Neutrophil (primary cell): ENCODE results near the gene MAIP1.

Experiments
- H3K27ac ChIP-seq: fragments of 200-600 bp; sonication (generic); 2 replicates; pipeline ENCODE4 v1.5.1; 2016; ENCODE audit warnings: mild to moderate bottlenecking, moderate library complexity
- H3K27me3 ChIP-seq: fragments of 200-600 bp; sonication (generic); 2 replicates; pipeline ENCODE4 v1.6.0; 2016; ENCODE audit warnings: mild to moderate bottlenecking
- H3K36me3 ChIP-seq: fragments of 200-600 bp; sonication (generic); 2 replicates; pipeline ENCODE4 v1.5.1; 2017
- H3K4me1 ChIP-seq, 2 experiments: fragments of 200-600 bp in 1 of 2; sonication (generic) in 1 of 2; 1 replicate in 1 of 2; 2 replicates in 1 of 2; pipeline versions ENCODE4 v1.5.1 to v1.6.1; 2013 to 2016; ENCODE audit warnings: low read depth in 1 of 2, low read length in 1 of 2, mild to moderate bottlenecking in 1 of 2, moderate library complexity in 1 of 2; ENCODE audit not compliant: control insufficient read depth in 1 of 2, insufficient read depth in 1 of 2
- H3K4me3 ChIP-seq, 2 experiments: fragments of 200-600 bp in 1 of 2; sonication (generic) in 1 of 2; 1 replicate in 1 of 2; 2 replicates in 1 of 2; pipeline ENCODE4 v1.5.1; 2013 to 2016; ENCODE audit warnings: low read depth in 1 of 2, low read length in 1 of 2, mild to moderate bottlenecking in 1 of 2, moderate library complexity in 1 of 2
- H3K9me3 ChIP-seq: fragments of 200-600 bp; sonication (generic); 2 replicates; pipeline ENCODE4 v1.5.1; 2016
- TF ChIP-seq, protein P1 (sequence below): fragments of 200-600 bp; sonication (generic); IDR thresholded peaks from 2 replicates; pipeline ENCODE4 v1.5.1; 2016; ENCODE audit warnings: antibody characterized with exemption

MAIP1 gene

DNA sequence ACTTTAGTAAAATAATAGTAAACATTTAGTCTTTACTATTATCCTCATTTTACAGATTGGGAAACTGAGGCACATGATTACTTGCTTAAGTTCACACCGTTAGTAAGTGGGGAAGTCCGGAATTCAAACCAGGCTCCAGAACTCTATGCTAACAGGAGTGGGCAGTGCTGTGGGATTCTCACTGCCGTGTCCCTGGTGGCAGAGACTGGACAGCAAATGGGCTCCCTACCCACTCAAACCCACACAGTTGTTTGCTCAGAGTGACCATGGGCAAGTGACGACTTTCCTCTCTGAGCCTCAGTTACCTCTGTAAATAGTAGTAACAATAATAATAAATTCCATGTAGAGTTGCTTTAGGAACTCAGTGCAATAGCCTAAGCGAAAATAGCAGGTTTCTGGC is 24.0 kb downstream of the MAIP1 start:
- H3K27ac ChIP-seq = no peak overlapping the region
- H3K9me3 ChIP-seq = no peaks in the 10 kb centered on the region
- H3K4me3 ChIP-seq = no peak overlapping the region
- H3K27me3 ChIP-seq = peaks cover 12% of the 10 kb centered on the region
- peaks cover 4 to 7% of the 10 kb centered on the region in 2 experiments for H3K4me1 ChIP-seq
- TF ChIP-seq, protein P1, sequence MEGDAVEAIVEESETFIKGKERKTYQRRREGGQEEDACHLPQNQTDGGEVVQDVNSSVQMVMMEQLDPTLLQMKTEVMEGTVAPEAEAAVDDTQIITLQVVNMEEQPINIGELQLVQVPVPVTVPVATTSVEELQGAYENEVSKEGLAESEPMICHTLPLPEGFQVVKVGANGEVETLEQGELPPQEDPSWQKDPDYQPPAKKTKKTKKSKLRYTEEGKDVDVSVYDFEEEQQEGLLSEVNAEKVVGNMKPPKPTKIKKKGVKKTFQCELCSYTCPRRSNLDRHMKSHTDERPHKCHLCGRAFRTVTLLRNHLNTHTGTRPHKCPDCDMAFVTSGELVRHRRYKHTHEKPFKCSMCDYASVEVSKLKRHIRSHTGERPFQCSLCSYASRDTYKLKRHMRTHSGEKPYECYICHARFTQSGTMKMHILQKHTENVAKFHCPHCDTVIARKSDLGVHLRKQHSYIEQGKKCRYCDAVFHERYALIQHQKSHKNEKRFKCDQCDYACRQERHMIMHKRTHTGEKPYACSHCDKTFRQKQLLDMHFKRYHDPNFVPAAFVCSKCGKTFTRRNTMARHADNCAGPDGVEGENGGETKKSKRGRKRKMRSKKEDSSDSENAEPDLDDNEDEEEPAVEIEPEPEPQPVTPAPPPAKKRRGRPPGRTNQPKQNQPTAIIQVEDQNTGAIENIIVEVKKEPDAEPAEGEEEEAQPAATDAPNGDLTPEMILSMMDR = no peak
- no peaks in the 10 kb centered on the region for H3K36me3 ChIP-seq

DNA sequence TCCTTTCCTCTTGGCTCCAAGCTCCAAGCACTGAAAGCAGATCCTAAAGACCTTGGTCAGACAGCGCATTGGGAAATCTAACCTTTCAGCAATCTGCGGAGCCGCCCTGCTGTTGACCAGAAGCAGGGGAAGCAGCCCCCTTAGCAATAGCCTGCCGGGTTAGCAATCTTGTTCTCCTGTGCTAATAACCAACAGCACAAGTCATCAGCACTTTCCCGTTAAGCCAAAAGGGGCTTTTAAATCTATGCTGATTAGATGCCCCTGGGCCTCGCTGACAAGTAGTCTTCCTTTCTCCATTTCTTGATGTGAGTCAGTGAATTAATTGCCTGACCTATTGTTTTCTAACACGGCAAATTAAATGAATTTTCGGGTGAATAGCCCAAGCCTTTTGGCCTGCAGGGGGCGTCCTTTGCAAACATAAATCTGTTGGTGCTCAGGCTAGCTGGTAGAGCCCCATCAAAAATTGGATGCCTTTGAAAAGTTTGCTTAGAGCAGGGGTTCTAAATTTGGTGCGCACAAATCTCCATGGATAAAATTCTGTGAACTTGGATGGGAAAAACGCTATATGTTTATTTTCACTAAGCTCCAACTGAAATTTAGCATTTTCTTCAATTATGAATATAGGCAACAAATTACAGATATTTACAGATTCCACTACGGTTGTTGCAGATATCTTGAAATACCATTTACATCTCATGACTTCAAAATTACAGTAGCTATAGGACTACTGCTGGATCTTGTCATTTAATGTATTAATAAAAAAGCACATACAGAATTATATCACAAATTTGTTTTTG is 24.6 kb downstream of the MAIP1 start:
- Histone ChIP-seq H3K27me3 (peaks cover 12% of the 10 kb centered on the region), H3K36me3 (no peaks in the 10 kb centered on the region), H3K4me1 (peaks cover 4 to 7% of the 10 kb centered on the region in 2 experiments), H3K9me3 (no peaks in the 10 kb centered on the region), H3K27ac (no peak overlapping the region), H3K4me3 (no peak overlapping the region)
- TF ChIP-seq, protein P1 = peak; percentile 25

DNA sequence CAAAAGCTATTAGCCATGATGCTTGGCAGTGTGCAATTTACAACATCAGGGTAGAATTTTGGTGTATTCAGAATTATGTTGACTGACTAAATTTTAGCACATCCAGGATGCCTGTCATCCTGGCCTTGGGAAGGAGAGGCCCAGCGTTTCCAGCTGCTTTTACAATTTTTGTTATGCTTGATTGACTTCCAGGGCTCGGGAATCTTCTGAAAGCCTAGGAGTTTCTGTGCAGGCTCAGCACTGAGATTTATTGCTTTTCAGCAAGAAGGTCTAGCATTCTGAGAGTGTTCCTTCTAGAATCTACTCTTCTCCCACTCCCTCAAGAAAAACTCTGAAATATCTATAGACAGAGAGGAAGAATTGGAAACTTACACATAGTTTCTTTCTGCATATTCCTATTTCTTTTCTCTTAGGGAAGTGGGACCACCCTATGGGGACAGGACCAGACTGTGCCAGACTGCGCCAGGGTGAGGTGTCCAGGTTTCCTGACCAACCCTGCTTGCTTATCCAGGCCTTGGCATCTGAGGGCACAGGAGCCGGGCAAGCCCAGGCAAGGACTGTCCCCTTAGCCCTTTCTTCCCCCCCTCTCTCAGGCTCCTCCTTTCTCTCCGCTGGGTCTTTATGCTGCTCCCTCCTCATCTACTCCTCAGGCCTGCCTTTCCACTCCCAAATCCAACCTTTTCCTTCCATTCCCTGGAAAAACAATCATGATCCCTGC is 26.9 kb downstream of the MAIP1 start:
- H3K36me3 ChIP-seq = no peaks in the 10 kb centered on the region
- peaks cover 12% of the 10 kb centered on the region for H3K27me3 ChIP-seq
- no peak overlapping the region for H3K4me3 ChIP-seq
- H3K27ac ChIP-seq = no peak overlapping the region
- TF ChIP-seq, protein P1 = no peak
- peaks cover 4 to 7% of the 10 kb centered on the region in 2 experiments for H3K4me1 ChIP-seq
- no peaks in the 10 kb centered on the region for H3K9me3 ChIP-seq

DNA sequence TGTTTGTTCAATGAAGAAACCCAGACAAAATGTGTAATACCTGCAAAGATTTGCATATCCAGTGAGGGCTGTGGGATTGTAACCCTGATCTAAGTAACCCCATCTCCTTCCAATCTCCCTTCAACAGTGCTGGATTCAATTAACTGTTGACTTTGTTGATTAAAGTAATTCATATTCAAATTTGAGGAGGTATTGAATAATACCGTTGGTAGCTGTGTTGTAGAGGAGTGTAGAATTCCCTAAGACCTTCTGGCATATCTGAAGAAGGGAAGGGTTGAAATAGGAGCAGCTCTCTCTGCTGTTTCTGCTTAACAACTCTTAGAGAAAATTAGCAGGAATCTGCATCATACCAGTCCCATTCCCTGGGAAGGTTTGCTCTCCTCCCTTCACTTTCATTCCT is 28.2 kb downstream of the MAIP1 start:
- Histone ChIP-seq H3K9me3 (no peaks in the 10 kb centered on the region), H3K4me3 (no peak overlapping the region), H3K27me3 (peaks cover 23% of the 10 kb centered on the region), H3K4me1 (peaks cover 4 to 7% of the 10 kb centered on the region in 2 experiments), H3K27ac (no peak overlapping the region), H3K36me3 (no peaks in the 10 kb centered on the region)
- TF ChIP-seq, protein P1 = no peak

DNA sequence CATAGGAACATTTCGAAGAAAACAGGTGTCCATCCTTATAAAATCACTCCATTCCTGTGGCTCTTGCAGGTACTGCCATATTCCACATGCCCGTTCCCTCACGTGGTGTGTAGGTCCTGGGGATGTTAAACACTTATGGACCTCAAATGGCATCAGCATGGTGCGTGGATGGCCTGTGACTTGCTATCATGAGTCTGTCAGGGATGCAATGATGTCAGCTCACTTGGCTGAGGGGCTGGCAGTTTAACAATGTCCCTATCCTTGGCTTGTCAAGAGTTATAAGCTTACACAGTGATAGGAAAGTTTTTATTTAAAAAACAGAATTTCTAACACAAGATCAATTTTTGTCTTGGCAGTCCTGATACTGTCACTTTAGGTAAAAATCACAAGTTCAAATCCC is 28.8 kb downstream of the MAIP1 start:
- H3K4me3 ChIP-seq = no peak overlapping the region
- no peaks in the 10 kb centered on the region for H3K36me3 ChIP-seq
- H3K4me1 ChIP-seq = peaks cover 4 to 7% of the 10 kb centered on the region in 2 experiments
- peaks cover 21% of the 10 kb centered on the region for H3K27me3 ChIP-seq
- no peak overlapping the region for H3K27ac ChIP-seq
- H3K9me3 ChIP-seq = no peaks in the 10 kb centered on the region
- TF ChIP-seq, protein P1 = no peak
